OCI-LY3 (cell line): Measurements from ENCODE around the gene OSBPL8.

Source experiments
- CTCF ChIP-seq: fragments of 200-600, 300-600 bp; sonication (generic); IDR thresholded peaks from 2 replicates; pipeline ENCODE4 v1.5.1; 2014; ENCODE audit warnings: antibody characterized with exemption, low read length, low read depth
- EZH2phosphoT487 ChIP-seq: fragments of 200-600 bp; shearing (Covaris generic); IDR thresholded peaks from 2 replicates; pipeline ENCODE4 v1.6.1; 2018; ENCODE audit warnings: antibody characterized with exemption, mixed run types, low read depth

DNA sequence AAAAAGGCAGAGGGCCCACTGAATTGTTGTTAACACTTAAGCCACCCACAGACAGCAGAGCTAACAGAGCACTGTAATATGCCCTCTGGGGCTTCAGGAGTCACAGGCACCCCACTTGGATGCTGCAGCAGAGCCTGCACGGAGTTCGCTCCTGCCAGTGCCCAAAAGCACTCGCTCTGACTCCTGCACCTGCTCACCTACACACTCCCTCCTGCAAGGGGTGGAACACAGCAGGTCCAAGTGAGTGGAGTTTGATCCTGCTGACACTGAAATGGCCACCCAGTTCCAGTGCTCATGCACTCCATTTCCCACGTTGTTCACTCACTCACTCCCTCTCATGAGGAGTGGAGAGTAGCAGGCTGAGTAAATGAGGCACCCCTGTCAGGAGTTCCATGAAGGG lies 68.8 kb downstream of the OSBPL8 start:
- no peak for TF ChIP-seq CTCF
- no peak for TF ChIP-seq EZH2phosphoT487
